WTC11 (cell line): ENCODE measurements around the gene ZNF483. TPM values are rescaled to one million over a fixed set of nuclear protein-coding genes. Genes with fewer than 3 reads are reported as not detected.
"Not testable (repeated sequence)": the region's sequence is repeated elsewhere in the genome, so short reads cannot be mapped to it uniquely, and the experiment has no call there.

Source experiments
- ATAC-seq: fragments of 200-7000 bp; cut with Tn5 transposase; 2 replicates; pipeline ENCODE4 v1.10.0; 2021; ENCODE audit warnings: mild to moderate bottlenecking, moderate library complexity
- CTCF ChIA-PET: fragments of 300-600 bp; sonication (Branson Sonifier 250); formaldehyde crosslinking; loops from one replicate; lab custom pipeline; 2021; ENCODE audit warnings: antibody characterized with exemption; lab: Charles Lee
- POLR2A ChIA-PET: fragments of 350-600 bp; sonication (Branson Sonifier 250); formaldehyde crosslinking; loops from one replicate; lab custom pipeline; 2021; ENCODE audit warnings: antibody characterized with exemption; lab: Charles Lee
- DNase-seq: peaks from one replicate; pipeline ENCODE4 v3.0.0; 2021; ENCODE audit warnings: low spot score
- H3K27ac Mint-ChIP-seq: 2 replicates; pipeline ENCODE4 v1.8.0; 2021; ENCODE audit warnings: mixed read lengths
- H3K27me3 Mint-ChIP-seq: 2 replicates; pipeline ENCODE4 v1.8.0; 2021; ENCODE audit warnings: low read depth, mild to moderate bottlenecking, moderate library complexity, mixed read lengths
- H3K36me3 Mint-ChIP-seq: 2 replicates; pipeline ENCODE4 v1.8.0; 2021; ENCODE audit warnings: mixed read lengths
- H3K4me1 Mint-ChIP-seq: 2 replicates; pipeline ENCODE4 v1.8.0; 2022; ENCODE audit warnings: mixed read lengths
- H3K4me3 Mint-ChIP-seq: 2 replicates; pipeline ENCODE4 v1.8.0; 2021; ENCODE audit warnings: mild to moderate bottlenecking, moderate library complexity, mixed read lengths
- H3K9me3 Mint-ChIP-seq: 2 replicates; pipeline ENCODE4 v1.8.0; 2021; ENCODE audit warnings: mixed read lengths
- CTCF ChIP-seq: fragments of 200-600 bp; IDR thresholded peaks from 2 replicates; pipeline ENCODE4 v1.8.0; 2022; ENCODE audit warnings: antibody characterized with exemption
- ETV6 ChIP-seq: sonication (generic); formaldehyde crosslinking; IDR thresholded peaks from 2 replicates; pipeline ENCODE4 v1.8.1; 2022; ENCODE audit warnings: mild to moderate bottlenecking, missing genetic modification reagents
- FOXJ3 ChIP-seq: sonication (generic); formaldehyde crosslinking; IDR thresholded peaks from 2 replicates; pipeline ENCODE4 v1.9.0; 2021; ENCODE audit warnings: missing genetic modification reagents, mild to moderate bottlenecking, borderline replicate concordance
- FOXP1 ChIP-seq: sonication (generic); formaldehyde crosslinking; IDR thresholded peaks from 2 replicates; pipeline ENCODE4 v1.8.0; 2022; ENCODE audit warnings: missing genetic modification reagents, mild to moderate bottlenecking, moderate library complexity, borderline replicate concordance
- HMGXB4 ChIP-seq: sonication (generic); formaldehyde crosslinking; IDR thresholded peaks from 2 replicates; pipeline ENCODE4 v1.8.1; 2023; ENCODE audit warnings: mild to moderate bottlenecking, moderate library complexity, missing genetic modification reagents
- IRF1 ChIP-seq: sonication (generic); formaldehyde crosslinking; IDR thresholded peaks from 2 replicates; pipeline ENCODE4 v1.8.0; 2023; ENCODE audit warnings: missing genetic modification reagents
- JAZF1 ChIP-seq: fragments of 250-450 bp; sonication (Bioruptor Pico); IDR thresholded peaks from 2 replicates; pipeline ENCODE4 v1.9.0; 2021; ENCODE audit warnings: moderate library complexity, mild to moderate bottlenecking, inconsistent platforms
- MLX ChIP-seq: sonication (generic); formaldehyde crosslinking; IDR thresholded peaks from 2 replicates; pipeline ENCODE4 v1.8.1; 2023; ENCODE audit warnings: mild to moderate bottlenecking, missing genetic modification reagents, moderate library complexity
- NR1H2 ChIP-seq: sonication (generic); formaldehyde crosslinking; IDR thresholded peaks from 2 replicates; pipeline ENCODE4 v1.9.0; 2021; ENCODE audit warnings: mild to moderate bottlenecking, moderate library complexity, missing genetic modification reagents
- ZNF138 ChIP-seq: sonication (generic); formaldehyde crosslinking; conservative IDR thresholded peaks from 2 replicates; pipeline ENCODE4 v1.8.1; 2022; ENCODE audit warnings: mild to moderate bottlenecking, moderate library complexity, missing genetic modification reagents
- ZNF219 ChIP-seq: sonication (generic); formaldehyde crosslinking; IDR thresholded peaks from 2 replicates; pipeline ENCODE4 v1.8.0; 2023; ENCODE audit warnings: missing genetic modification reagents, mild to moderate bottlenecking, borderline replicate concordance
- ZNF232 ChIP-seq: sonication (generic); formaldehyde crosslinking; IDR thresholded peaks from 2 replicates; pipeline ENCODE4 v1.8.0; 2022; ENCODE audit warnings: mild to moderate bottlenecking, missing genetic modification reagents
- ZNF416 ChIP-seq: fragments of 250-450 bp; sonication (Bioruptor Pico); IDR thresholded peaks from 2 replicates; pipeline ENCODE4 v1.9.0; 2021; ENCODE audit warnings: mild to moderate bottlenecking, inconsistent platforms
- ZNF671 ChIP-seq: fragments of 250-450 bp; sonication (Bioruptor Pico); IDR thresholded peaks from 2 replicates; pipeline ENCODE4 v1.8.0; 2021; ENCODE audit warnings: mild to moderate bottlenecking
- total RNA-seq: library from RNA; stranded (reverse); gene quantifications from 3 replicates; pipeline ENCODE4 v1.2.3, GENCODE V29; 2021
- TF ChIP-seq, protein P1 (sequence below): fragments of 250-450 bp; sonication (Bioruptor Pico); IDR thresholded peaks from 2 replicates; pipeline ENCODE4 v2.1.2; 2022; ENCODE audit warnings: mild to moderate bottlenecking, moderate library complexity
- TF ChIP-seq, protein P2 (sequence below): sonication (generic); formaldehyde crosslinking; IDR thresholded peaks from 2 replicates; pipeline ENCODE4 v1.8.0; 2022; ENCODE audit warnings: mild to moderate bottlenecking, missing genetic modification reagents
- TF ChIP-seq, protein P3 (sequence below): fragments of 250-450 bp; sonication (Bioruptor Pico); IDR thresholded peaks from 2 replicates; pipeline ENCODE4 v1.9.0; 2021; ENCODE audit warnings: mild to moderate bottlenecking

The ZNF483 gene
- total RNA-seq, 1 experiment from 2014 or later: 77.4 TPM

DNA sequence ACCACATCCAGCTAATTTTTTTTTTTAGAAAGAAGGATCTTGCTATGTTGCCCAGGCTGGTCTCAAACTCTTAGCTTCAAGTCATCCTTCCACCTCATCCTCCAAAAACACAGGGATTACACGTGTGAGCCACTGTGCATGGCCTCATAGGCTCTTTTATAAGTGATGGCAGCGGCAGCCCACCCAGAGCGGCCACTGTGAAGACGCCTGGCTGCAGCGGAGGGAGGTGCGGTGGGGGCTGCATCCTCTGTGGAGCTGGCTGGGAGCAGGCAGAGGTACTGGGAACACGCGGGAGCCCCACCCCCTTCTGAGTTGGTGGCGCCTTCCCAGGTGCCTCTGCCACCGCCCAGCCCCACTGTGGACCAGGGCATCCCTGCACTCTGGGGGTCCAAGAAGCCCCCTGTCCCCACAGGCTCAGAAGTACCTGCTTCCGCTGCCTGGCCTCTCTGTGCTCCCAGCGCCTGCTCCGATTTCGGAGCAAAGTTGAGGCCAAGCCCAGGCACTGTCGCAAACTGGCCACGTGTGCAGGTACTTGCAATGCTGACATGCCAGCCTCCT is 23.9 kb upstream of the ZNF483 start:
- H3K4me3 Mint-ChIP-seq: no peak overlapping the region
- ATAC-seq (peak; percentile 41), DNase-seq (no peak)
- TF ChIP-seq ETV6 (CRISPR knock-in tag) (no peak), FOXJ3 (CRISPR knock-in tag) (no peak), IRF1 (no peak), ZNF219 (CRISPR knock-in tag) (no peak), JAZF1 (CRISPR knock-in tag) (no peak), NR1H2 (CRISPR knock-in tag) (no peak), MLX (CRISPR knock-in tag) (no peak), ZNF416 (no peak), ZNF232 (CRISPR knock-in tag) (no peak), FOXP1 (no peak), ZNF138 (CRISPR knock-in tag) (no peak), HMGXB4 (CRISPR knock-in tag) (no peak), ZNF671 (CRISPR knock-in tag) (no peak)
- TF ChIP-seq, protein P1, sequence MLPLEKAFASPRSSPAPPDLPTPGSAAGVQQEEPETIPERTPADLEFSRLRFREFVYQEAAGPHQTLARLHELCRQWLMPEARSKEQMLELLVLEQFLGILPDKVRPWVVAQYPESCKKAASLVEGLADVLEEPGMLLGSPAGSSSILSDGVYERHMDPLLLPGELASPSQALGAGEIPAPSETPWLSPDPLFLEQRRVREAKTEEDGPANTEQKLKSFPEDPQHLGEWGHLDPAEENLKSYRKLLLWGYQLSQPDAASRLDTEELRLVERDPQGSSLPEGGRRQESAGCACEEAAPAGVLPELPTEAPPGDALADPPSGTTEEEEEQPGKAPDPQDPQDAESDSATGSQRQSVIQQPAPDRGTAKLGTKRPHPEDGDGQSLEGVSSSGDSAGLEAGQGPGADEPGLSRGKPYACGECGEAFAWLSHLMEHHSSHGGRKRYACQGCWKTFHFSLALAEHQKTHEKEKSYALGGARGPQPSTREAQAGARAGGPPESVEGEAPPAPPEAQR (CRISPR knock-in tag): no peak
- TF ChIP-seq, protein P2, sequence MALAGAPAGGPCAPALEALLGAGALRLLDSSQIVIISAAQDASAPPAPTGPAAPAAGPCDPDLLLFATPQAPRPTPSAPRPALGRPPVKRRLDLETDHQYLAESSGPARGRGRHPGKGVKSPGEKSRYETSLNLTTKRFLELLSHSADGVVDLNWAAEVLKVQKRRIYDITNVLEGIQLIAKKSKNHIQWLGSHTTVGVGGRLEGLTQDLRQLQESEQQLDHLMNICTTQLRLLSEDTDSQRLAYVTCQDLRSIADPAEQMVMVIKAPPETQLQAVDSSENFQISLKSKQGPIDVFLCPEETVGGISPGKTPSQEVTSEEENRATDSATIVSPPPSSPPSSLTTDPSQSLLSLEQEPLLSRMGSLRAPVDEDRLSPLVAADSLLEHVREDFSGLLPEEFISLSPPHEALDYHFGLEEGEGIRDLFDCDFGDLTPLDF: no peak
- CTCF ChIA-PET: no interaction called here
- H3K36me3 Mint-ChIP-seq: no peaks in the 10 kb centered on the region
- H3K27me3 Mint-ChIP-seq: no peaks in the 10 kb centered on the region
- H3K4me1 Mint-ChIP-seq: no peaks in the 10 kb centered on the region
- H3K9me3 Mint-ChIP-seq: no peaks in the 10 kb centered on the region
- H3K27ac Mint-ChIP-seq: no peak overlapping the region
- POLR2A ChIA-PET: interaction anchor here (0.6 kb wide), 1 partner anchor 33 kb away, joined by 3 read pairs; no protein-coding TSS in a partner anchor

DNA sequence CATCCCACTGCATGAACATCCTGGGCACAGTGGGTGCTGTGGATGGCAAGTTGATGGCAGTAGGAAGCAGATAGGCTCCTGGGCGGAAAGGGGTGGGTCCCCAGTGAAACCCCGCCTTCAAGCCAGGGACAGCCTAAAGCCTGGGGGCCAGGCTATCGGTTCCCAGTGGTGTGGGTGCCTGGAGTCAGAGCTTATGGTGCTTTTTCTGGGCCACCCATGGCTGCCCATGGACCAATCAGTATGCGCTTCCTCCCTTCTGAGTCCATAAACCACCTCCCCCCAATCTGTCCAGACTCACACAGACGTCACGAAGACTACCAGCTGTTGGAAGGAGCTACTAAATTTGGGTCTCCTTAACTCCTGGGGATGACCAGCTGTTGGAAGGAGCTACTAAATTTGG is 23.3 kb upstream of the ZNF483 start:
- Mint-ChIP-seq H3K27ac (no peak overlapping the region), H3K4me1 (no peaks in the 10 kb centered on the region), H3K9me3 (no peaks in the 10 kb centered on the region), H3K27me3 (no peaks in the 10 kb centered on the region), H3K36me3 (no peaks in the 10 kb centered on the region), H3K4me3 (no peak overlapping the region)
- TF ChIP-seq, protein P3, sequence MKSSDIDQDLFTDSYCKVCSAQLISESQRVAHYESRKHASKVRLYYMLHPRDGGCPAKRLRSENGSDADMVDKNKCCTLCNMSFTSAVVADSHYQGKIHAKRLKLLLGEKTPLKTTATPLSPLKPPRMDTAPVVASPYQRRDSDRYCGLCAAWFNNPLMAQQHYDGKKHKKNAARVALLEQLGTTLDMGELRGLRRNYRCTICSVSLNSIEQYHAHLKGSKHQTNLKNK (CRISPR knock-in tag): no peak
- peak; percentile 25 for DNase-seq
- ChIA-PET POLR2A (no interaction called here), CTCF (no interaction called here)
- ATAC-seq: peak; percentile 83

DNA sequence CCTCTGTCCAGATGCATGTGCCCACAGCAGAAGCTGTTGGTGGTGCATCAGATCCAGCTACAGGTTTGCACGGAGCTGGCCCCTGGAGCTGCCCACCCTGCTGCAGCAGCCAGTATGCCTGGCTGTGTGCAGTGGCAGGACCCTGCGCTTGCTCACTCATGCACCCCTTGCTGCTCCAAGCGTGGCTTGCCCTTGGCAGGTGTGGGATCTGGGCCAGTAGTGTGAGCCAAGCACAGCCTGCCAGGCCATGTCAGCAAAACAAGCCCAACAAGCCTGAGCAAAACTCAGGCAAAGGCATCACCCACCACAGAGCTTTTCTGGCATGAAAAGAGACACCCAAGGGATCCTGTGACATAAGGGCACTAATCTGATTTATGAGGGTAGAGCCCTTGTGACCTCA is 22.5 kb upstream of the ZNF483 start:
- no peaks in the 10 kb centered on the region for H3K36me3 Mint-ChIP-seq
- TF ChIP-seq CTCF: no peak
- TF ChIP-seq, all 79 proteins: peak for 0
- no peaks in the 10 kb centered on the region for H3K4me1 Mint-ChIP-seq
- H3K4me3 Mint-ChIP-seq: no peak overlapping the region
- no peak for DNase-seq
- ATAC-seq: no peak
- ChIA-PET CTCF (no interaction called here), POLR2A (no interaction called here)
- no peak overlapping the region for H3K27ac Mint-ChIP-seq
- no peaks in the 10 kb centered on the region for H3K9me3 Mint-ChIP-seq
- no peaks in the 10 kb centered on the region for H3K27me3 Mint-ChIP-seq

- POLR2A ChIA-PET, ATAC-seq, DNase-seq, H3K4me1 Mint-ChIP-seq, H3K4me3 Mint-ChIP-seq, CTCF ChIA-PET, H3K27ac Mint-ChIP-seq, H3K27me3 Mint-ChIP-seq: not testable (repeated sequence)
- H3K36me3 Mint-ChIP-seq: peaks cover 31% of the 10 kb centered on the region
- H3K9me3 Mint-ChIP-seq: peaks cover 32% of the 10 kb centered on the region
These were observed 13.4 kb upstream of the ZNF483 start for GRCh38 chr9:111511581-111511980.
